Measurements from ENCODE around the gene OBSCN.

The OBSCN gene

DNA sequence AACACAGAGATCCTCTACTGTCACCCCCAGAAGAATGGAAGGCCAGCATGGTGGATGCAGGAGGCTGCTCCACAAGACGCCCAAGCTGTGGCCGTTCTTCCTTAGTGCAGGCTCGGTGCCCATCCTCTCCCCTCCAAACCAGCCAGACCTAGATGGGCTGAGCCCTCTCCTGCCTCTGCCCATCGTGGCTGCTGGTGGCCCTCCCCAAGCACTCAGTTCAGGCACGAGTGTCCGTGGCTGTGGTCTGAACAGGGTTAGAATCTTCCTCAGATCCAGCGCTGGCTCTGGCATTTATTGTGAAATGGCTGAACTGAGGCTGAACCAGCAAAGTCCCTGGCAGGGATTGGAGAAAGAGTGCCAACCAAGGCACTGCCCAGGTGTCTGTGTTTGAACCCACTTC lies 139.3 kb downstream of the OBSCN start:
- DNase-seq, result no peak

DNA sequence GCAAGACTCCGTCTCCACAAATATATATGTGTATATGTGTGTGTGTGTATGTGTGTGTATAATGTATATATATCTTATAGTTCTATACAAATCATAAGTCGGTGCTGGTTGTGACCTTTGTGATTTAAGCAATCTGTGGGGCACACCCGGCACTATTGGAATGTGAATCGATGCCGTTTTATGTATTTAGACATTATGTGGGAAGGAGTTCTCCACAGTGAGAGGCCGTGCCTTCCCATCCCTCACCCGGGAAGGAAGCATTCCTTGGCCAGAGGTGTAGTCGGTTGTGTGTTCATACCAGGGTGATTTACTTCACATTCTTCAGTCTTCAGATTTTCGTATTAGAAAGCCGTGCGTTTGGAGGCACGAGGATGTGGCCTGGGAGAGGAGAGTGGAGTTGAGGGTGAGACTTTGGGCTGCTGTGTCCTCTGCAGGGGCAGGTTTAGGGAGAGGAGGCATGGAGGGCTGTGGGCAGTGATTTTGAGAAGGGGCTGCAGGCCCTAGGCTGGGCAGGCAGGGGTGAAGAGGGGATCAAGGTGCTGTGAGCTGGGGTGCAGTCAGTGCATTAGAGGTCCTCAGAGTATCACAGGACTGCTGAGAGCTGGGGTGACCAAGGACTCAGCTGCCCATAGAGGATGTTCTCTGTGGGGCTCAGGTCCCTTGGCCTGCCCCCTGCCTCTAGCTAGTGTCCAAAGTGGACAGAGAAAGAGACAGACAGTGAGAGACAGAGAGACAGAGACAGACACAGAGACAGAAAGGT lies 141.0 kb downstream of the OBSCN start:
- DNase-seq, result no peak

DNA sequence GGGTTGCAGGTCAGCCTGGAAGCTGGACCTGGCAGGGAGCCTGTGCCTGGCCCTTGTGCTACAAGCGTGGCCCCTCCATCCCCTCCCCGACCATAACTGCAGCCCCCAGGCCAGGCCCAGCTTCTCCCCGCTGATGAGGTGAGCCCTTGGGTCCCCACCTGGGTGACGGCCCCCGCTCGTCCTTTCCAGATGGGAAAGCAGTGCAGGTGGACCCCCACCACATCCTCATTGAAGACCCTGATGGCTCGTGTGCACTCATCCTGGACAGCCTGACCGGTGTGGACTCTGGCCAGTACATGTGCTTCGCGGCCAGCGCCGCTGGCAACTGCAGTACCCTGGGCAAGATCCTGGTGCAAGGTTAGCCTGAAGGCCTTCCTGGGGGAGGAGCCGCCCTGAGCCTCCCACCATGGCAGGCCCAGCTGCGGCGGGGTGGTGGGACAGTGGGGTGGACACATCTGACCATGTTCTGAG lies 141.9 kb downstream of the OBSCN start:
- no peak for DNase-seq

DNA sequence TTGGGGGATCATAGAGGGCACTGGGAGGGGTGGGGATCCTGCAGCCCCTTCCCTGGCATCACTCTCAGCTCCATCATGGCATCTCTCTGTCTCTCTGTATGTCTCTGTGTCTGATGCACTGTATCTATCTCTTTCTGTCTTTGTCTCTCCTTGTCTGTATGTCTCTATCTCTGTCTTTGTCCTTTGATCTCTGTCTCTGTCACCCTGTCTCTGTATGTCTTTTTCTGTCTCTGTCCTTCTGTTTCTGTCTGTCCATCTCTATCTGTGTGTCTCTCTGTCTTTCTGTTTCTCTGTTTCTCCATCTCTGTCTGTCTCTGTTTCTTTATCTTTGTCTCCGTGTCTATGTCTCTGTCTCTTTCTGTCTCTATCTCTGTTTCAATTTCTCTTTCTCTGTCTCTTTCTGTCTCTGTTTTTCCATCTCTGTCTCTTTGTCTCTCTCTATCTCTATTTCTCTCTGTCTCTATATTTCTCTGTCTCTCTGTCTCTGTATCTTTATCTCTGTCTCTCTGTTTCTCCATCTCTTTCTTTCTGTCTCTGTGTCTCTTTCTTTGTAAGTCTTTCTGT lies 142.4 kb downstream of the OBSCN start:
- DNase-seq, result no peak

DNA sequence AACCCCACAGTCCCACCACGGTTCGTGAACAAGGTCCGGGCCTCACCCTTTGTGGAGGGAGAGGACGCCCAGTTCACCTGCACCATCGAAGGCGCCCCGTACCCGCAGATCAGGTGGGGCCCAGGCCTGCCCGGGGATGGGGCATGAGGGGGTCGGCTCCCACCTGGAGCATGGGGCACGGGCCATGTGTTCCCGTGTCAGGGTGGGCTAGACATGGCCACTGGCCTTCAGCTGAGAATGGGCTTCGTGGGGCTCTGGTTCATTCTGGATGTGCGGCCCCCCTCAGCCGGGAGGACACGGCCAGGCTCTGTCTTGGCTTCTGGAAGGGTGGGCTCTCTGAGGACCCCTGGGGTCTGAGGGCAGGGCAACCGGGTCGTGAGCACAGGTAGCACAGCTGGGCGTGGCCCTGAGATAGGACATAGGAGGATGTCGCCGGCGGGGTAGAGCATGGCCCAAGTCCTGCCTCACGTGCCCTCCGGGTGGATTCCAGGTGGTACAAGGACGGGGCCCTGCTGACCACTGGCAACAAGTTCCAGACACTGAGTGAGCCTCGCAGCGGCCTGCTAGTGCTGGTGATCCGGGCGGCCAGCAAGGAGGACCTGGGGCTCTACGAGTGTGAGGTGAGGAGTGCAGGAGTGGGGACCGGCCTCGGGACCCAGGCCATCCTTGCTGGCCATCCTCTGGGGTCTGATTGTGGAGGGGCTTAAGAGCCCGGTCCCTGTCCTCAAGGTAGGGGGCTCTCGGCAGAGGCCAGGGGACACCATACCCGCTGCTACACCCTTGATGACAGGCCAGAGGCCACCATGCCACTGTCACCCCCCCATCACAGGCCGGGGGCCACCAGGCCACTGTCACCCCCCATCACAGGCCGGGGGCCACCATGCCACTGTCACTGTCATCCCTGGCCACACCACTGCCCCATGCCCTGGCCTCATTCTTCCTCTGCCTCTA lies 143.3 kb downstream of the OBSCN start:
- no peak for DNase-seq

DNA sequence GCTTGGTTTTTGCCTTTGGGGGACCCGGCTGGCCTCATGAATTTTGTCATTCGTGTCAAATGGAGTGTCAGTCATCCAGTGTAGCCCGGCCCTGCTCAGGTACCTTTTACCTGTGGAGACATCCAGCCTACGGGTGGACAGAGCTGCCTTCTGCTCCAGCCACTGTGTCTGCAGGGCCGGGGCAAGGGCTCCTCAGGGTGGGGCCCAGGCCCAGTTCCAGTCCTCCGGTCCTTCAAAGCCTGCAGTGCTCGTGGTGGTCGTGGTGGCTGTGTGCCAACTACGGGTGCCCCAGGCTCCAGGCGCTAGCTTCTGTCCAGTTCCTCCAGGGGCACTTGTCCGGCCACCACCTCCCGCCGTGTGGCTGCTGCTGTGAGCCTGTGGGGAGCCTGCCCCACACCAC lies 144.0 kb downstream of the OBSCN start:
- no peak for DNase-seq

DNA sequence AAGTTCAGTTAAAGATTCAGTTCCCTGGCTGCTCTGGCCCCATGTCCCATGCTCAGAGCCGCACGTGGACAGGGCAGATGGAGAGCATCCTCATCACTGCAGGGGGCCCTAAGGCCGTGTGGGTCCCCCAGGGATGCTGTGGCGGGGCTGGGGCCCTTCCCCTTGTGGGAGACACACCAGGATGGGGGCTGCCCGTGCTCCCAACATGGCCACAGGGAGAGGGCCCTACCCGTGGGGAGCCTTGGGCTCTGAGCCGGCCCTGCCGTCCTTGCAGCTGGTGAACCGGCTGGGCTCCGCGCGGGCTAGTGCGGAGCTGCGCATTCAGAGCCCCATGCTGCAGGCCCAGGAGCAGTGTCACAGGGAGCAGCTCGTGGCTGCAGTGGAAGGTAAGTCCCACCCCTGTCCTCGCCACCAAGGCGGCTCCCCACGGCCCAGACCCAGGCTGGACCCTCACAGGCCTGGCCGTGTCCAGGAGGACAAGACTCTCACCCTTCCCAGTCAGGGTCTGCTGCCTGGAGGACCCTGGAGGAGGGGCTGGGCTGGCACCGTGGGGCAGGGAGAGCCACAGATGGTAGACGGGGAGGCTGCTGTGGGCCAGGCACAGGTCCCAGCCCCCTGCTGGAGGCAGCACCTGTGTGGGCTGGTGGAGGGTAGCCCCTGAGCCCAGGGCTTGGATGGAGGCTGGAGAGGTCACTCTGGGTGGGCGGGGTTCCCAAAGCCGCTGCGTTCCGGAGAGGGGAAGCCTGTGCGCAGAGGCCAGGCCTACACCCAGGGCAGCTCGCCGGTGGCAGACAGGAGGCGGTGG lies 145.0 kb downstream of the OBSCN start:
- DNase-seq, result no peak

DNA sequence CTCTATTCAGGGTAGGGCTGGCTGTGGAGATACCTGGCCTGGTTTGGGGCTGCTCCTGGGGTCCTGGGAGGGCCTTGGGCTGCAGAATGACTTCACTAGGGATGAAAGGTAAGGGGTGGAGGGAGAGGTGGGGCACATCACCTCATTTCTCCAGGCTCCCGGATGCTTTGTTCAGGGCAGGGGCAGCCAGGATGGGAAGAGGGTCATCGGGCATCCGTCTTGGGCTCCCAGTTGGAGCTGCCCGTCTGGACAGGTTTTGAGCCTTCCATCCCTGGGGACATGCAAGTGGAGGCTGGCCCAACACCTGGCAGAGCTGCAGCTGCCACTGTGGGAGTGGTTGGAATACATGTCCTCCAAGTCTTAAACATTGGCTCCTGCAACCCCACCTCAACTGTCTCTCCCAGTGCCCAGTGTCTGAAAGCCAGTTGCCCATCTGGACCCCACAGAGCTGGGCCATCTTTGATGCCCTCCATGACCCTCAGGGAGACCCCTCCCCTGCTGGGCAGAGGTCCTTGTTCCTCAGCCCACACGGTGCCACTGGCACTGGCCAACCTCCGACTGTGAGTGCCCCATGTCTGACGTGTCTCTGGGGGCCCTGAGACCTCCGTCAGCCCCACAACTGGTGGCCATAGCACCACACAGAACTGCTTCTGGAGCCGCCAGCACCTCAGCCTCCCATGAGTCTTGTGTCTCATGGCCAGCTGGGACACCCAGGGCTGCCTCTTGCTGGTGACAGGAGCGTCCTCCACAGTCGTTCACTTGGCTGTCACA lies 145.9 kb downstream of the OBSCN start:
- no peak for DNase-seq

DNA sequence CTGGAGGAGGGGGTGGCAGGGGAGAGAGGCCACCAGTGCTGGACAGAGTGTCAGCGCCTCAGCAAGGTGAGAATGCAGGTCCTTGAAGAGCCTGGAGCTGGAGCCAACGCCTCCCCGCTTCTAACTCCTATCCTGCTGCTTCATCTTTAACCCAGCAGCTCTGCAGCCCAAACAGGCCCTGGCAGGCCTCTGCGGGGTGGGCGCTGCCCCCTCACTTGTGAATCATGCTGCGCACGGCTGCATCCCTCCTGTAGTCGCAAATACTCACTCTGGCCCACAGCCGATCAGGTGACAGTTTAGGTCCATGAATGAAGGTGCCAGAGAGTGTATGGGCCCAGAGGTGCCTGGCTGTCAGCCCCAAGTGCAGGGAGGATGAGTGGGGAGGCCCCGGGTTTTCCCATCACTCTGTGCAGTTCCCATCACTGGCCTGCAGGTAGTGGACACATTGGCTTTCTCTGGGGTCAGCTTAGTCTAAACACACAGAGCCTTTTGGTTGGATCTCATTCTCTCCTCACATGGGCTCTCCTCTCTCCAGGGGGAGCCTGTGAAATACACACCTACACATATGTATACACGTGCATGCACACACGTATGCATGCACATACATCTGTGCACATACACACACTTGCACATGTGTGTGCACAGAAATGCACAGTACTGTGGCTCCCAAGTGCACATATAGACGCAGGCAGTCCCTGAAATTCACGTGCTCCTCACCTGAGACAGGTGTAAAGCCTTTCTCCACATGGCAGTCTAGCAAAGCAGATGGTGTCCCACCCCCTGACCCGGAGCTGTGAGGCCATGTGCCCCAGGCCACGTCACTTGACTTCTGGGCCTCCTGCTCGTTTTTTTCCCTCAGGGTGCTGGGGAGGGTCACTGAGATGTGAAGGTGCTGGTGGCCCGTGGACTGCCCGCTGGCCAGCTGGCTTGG lies 146.8 kb downstream of the OBSCN start:
- no peak for DNase-seq

DNA sequence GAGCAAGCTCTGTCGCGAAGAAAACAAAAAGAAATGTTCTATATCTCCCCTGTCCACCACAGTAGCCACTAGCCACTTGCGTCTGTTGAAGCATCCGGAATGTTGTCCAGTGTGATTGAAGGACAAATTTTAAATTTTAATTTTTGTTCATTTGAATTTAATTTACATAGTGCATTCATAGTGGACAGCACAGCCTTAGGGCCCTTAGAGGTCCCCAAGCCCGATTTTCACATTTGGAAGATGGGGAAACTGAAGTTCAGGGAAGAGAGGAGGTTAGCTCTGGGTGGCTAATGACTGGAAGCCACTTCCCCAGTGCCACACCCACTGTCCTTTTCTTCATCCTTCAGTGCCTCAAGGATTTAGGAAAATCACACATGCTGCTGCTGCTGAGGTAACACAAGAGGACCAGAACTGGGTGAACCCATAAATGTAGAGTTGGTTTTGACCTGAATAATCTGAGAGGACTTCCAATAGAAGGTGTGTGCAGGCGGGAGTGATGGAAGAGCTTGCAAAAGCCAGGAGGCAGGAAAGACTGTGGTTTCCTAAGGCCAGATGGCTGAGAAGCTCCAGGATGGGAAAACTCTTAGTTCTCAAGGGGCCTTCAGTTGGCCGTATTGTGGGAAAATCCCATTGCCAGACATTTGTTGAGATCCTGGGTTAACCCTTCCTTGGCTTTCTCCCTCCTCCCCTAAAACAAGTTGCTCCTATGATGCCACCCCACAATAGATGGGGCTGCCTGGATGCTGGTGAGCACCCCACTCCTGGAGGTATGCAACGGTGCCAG lies 149.2 kb downstream of the OBSCN start:
- DNase-seq, result no peak

DNA sequence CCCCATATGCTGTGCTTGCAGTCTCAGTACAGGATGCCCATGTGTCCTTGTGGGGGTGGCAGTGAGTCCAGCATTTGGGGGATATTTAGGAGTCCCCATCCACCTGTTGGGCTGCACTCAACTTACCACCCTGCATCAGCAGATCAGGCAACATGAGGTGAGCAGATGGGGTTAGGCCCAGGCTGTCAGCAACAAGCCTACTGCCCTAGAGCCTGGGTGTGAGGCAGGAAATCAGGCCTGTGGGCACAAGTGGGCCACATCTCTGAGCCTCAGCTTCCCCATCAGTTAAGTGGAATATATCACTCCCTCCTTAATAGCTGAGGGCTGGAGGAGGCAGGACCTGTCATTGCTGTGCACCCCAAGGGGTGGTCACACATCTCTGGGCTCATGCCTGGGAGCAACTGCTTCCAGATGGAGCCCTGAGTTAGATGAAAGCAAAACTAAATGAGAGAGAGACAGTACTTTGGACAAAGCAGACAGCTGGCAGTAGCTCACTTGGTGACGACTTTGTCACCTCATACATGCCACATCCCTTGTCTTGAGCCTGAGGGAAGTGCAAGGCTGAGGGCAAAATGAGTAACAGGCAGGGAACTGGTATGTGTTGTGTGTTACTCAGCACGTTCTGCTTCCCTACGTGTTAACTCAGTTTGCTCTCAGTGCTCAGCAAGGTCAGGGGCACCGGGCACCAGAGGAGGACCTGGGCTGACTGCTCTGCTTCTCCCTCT lies 150.4 kb downstream of the OBSCN start:
- DNase-seq, result no peak

DNA sequence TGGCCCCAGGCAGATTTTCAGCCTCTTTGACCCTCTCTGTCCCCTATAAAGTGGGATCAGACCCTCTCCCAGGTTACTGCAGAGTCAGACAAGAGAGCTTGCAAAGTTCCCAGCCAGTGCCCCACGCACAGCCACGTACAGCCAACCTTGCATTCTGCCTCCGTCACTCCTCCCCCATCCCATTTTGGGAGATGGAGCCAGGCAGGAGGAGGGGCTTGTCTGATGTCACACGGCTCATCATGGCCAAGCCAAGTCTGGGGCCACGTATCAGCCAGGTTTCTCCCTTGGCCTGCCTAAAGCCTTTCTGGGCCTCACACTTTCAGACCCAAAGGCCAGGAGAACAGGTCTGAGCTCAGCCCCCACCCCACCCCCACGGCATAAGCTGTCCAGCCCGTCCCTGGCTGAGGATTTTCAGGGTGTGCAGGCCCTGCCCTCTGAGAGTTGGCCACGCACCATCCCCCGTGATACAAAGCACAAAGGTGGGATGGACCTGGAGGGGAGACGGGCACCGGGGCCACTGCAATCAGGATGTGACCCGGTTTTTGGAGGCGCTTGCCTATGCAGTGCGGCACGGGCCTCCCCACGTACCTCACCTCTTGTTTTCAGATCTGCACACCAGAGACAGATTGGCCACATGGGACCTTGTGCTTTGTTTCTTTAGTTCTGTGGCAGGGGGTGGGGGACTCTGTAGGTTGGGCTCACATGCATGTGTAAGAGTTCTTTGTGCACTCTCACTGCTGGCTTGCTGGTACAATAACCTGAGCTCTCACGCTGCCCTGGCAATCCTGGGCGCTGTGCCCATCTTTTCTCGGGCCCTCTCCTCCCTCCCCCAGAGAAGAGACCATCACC lies 151.1 kb downstream of the OBSCN start:
- no peak for DNase-seq

DNA sequence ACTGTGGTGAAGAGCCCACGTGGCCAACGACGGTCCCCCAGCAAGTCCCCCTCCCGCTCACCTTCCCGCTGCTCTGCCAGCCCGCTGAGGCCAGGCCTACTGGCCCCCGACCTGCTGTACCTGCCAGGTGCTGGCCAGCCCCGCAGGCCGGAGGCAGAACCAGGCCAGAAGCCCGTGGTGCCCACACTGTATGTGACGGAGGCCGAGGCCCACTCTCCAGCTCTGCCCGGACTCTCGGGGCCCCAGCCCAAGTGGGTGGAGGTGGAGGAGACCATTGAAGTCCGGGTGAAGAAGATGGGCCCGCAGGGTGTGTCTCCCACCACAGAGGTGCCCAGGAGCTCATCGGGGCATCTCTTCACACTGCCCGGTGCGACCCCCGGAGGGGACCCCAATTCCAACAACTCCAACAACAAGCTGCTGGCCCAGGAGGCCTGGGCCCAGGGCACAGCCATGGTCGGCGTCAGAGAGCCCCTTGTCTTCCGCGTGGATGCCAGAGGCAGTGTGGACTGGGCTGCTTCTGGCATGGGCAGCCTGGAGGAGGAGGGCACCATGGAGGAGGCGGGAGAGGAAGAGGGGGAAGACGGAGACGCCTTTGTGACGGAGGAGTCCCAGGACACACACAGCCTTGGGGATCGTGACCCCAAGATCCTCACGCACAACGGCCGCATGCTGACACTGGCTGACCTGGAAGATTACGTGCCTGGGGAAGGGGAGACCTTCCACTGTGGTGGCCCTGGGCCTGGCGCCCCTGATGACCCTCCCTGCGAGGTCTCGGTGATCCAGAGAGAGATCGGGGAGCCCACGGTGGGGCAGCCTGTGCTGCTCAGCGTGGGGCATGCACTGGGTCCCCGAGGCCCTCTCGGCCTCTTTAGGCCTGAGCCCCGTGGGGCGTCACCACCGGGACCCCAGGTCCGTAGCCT lies 152.0 kb downstream of the OBSCN start:
- DNase-seq, result no peak

DNA sequence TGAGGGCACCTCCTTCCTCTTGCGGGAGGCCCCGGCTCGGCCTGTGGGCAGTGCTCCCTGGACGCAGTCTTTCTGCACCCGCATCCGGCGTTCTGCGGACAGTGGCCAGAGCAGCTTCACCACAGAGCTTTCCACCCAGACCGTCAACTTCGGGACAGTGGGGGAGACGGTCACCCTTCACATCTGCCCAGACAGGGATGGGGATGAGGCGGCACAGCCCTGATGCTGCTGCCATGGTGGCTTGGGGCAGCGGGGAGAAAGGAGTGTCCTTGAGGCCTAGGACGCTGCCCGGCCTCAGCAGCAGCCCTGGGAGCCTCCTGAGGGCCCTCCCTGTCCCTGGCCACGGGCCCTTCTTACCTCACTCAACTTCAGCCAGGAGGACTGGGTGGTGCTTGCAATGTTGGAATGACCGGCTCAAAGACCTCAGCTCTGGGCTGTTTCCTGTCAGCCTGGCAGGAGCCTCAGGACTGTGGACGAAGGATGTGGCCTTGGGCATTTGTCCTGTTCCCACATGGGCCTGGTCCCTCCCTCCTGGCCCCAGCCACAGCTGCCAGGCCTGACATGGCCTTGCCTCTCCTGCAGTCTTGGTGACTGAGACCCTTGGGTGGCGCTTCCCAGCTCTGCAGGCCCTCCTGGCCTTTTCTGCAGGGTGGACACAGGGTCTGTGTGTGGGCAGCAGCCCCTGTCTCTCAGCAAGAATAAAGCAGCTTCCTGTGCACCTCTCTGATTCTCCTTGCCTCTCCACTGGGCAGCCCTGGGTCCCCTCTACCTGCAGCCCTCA lies 152.9 kb downstream of the OBSCN start:
- no peak for DNase-seq

DNA sequence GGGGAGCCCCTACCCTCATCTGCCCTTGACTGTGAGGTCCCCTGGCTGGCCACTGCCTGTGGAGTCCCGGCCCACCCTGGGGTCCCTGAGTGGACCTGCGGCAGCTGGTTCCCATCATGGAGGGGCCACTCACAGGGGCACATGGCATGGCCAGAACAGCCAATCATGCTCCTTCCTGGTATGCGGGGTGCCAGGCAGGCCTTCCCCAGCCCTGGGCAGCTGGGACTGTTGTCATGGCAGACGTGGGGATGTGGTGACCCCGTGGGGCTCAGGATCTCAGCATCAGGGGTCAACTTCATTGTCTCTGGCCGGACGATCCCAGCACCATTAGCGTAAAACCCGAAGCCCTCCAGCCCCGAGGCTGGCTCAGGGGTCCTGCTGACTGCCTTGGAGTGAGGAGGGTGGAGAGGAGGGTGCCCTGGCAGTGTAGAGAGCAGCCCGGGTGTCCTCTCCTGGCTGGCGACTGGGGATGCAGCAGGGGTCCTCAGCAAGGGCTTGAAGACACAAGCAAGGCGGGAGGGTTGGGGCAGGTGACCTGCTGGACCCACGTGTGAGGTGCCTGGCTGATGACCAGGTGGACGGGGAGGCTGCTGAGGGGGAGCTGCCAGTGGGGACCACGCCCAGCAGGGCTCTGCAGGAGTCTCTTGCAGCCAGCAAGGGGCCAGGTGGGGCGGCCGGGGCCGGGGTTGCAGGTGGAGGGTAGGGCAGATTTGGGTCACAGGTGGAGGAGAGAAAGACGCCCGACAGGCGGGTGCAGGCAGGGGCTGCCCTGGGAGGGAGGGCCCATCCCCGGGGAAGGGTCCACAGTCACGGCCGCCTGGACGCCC lies 153.7 kb downstream of the OBSCN start:
- DNase-seq, result no peak

Data from activated effector memory CD4-positive, alpha-beta T cell treated with Interleukin-2 at 50 U/mL for 16 hours (primary cell).